GM21526 (cell line): ENCODE results near the gene NECAB3.
"Not testable (repeated sequence)": the region's sequence is repeated elsewhere in the genome, so short reads cannot be mapped to it uniquely, and the experiment has no call there.

ENCODE experiments used
- ATAC-seq: cut with Tn5 transposase; IDR thresholded peaks from one replicate; pipeline ENCODE4 v1.9.1; 2021; ENCODE audit warnings: moderate library complexity; ENCODE audit not compliant: unreplicated experiment, low FRiP score

The NECAB3 gene

GRCh38 chr20:33653218-33653899, 20.9 kb downstream of the NECAB3 start:
- no peak for ATAC-seq

- no peak for ATAC-seq
Measured at GRCh38 chr20:33651562-33652048, 22.6 kb downstream of the NECAB3 start.

- no peak for ATAC-seq
Measured at GRCh38 chr20:33650753-33651561, 23.3 kb downstream of the NECAB3 start.

- ATAC-seq = no peak
Measured at GRCh38 chr20:33650111-33650752, 24.0 kb downstream of the NECAB3 start.

GRCh38 chr20:33649201-33649681, 25.0 kb downstream of the NECAB3 start:
- no peak for ATAC-seq

GRCh38 chr20:33648396-33649004, 25.7 kb downstream of the NECAB3 start:
- no peak for ATAC-seq

GRCh38 chr20:33647603-33648395, 26.4 kb downstream of the NECAB3 start:
- ATAC-seq = peak; percentile 51

- ATAC-seq = not testable (repeated sequence)
Measured at GRCh38 chr20:33646959-33647602, 27.1 kb downstream of the NECAB3 start.

- no peak for ATAC-seq
Measured at GRCh38 chr20:33646191-33646590, 28.0 kb downstream of the NECAB3 start.

GRCh38 chr20:33645396-33645795, 28.8 kb downstream of the NECAB3 start:
- no peak for ATAC-seq

GRCh38 chr20:33645072-33645358, 29.2 kb downstream of the NECAB3 start:
- ATAC-seq = no peak

- no peak for ATAC-seq
Measured at GRCh38 chr20:33644313-33645071, 29.7 kb downstream of the NECAB3 start.

GRCh38 chr20:33640287-33640686, 33.9 kb downstream of the NECAB3 start:
- ATAC-seq = no peak

- ATAC-seq = no peak
Measured at GRCh38 chr20:33636776-33637175, 37.5 kb downstream of the NECAB3 start.

- no peak for ATAC-seq
Measured at GRCh38 chr20:33635341-33635740, 38.9 kb downstream of the NECAB3 start.

- not testable (repeated sequence) for ATAC-seq
Measured at GRCh38 chr20:33631910-33632309, 42.3 kb downstream of the NECAB3 start.

GRCh38 chr20:33630507-33630906, 43.7 kb downstream of the NECAB3 start:
- no peak for ATAC-seq

GRCh38 chr20:33629979-33630378, 44.2 kb downstream of the NECAB3 start:
- no peak for ATAC-seq

- ATAC-seq = no peak
Measured at GRCh38 chr20:33629533-33629932, 44.7 kb downstream of the NECAB3 start.
